Panc1 (cell line): ENCODE measurements around the gene NOP58.

Experiments used
- POLR2AphosphoS5 ChIP-seq: IDR thresholded peaks from 2 replicates; pipeline ENCODE4 v1.6.1; 2012; ENCODE audit warnings: mild to moderate bottlenecking, low read depth, low read length, moderate library complexity
- TF ChIP-seq, protein P1 (sequence below): fragments of 450-650 bp; IDR thresholded peaks from 2 replicates; pipeline ENCODE4 v1.5.1; 2017; ENCODE audit warnings: mild to moderate bottlenecking

DNA sequence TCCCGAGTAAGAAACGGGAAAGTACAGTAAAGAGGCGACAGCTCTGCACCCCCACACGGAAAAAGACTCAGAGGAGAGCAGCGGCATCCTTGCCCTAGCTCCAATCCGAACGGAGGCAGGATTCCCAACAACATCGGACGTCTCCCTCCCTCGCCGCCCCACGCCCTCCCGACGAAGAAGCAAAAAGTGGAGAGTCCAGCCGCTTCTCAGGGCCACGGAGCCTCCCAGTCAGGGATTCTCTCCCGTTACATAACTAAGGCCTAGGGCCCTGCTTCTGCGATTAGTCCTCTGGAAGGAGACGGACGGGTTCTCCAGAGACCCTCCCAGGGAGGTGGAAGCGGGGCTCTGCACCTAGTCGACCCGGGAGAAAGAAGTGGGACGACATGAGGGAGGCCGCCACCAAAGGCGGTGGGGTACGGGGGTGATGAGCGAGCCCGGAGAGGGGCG is 27.8 kb upstream of the NOP58 start:
- TF ChIP-seq, protein P1, sequence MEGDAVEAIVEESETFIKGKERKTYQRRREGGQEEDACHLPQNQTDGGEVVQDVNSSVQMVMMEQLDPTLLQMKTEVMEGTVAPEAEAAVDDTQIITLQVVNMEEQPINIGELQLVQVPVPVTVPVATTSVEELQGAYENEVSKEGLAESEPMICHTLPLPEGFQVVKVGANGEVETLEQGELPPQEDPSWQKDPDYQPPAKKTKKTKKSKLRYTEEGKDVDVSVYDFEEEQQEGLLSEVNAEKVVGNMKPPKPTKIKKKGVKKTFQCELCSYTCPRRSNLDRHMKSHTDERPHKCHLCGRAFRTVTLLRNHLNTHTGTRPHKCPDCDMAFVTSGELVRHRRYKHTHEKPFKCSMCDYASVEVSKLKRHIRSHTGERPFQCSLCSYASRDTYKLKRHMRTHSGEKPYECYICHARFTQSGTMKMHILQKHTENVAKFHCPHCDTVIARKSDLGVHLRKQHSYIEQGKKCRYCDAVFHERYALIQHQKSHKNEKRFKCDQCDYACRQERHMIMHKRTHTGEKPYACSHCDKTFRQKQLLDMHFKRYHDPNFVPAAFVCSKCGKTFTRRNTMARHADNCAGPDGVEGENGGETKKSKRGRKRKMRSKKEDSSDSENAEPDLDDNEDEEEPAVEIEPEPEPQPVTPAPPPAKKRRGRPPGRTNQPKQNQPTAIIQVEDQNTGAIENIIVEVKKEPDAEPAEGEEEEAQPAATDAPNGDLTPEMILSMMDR: no peak
- no peak for TF ChIP-seq POLR2AphosphoS5
